ENCODE measurements around the gene TEX9. TPM values are rescaled to one million over a fixed set of nuclear protein-coding genes. Genes with fewer than 3 reads are reported as not detected.

Gene TEX9
- total RNA-seq, 1 donor, result 3.9 TPM

- TF ChIP-seq, protein P1, sequence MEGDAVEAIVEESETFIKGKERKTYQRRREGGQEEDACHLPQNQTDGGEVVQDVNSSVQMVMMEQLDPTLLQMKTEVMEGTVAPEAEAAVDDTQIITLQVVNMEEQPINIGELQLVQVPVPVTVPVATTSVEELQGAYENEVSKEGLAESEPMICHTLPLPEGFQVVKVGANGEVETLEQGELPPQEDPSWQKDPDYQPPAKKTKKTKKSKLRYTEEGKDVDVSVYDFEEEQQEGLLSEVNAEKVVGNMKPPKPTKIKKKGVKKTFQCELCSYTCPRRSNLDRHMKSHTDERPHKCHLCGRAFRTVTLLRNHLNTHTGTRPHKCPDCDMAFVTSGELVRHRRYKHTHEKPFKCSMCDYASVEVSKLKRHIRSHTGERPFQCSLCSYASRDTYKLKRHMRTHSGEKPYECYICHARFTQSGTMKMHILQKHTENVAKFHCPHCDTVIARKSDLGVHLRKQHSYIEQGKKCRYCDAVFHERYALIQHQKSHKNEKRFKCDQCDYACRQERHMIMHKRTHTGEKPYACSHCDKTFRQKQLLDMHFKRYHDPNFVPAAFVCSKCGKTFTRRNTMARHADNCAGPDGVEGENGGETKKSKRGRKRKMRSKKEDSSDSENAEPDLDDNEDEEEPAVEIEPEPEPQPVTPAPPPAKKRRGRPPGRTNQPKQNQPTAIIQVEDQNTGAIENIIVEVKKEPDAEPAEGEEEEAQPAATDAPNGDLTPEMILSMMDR (IDR thresholded peaks at IDR 0.05; ENCODE audit: insufficient read depth, low read depth, low read length), result no peak
- no peak for DNase-seq (ENCODE audit: low read depth)
These were observed 20.9 kb upstream of the TEX9 start for GRCh38 chr15:56344336-56344735.

GRCh38 chr15:56346414-56346813, 18.8 kb upstream of the TEX9 start:
- TF ChIP-seq, protein P1 (IDR thresholded peaks at IDR 0.05; ENCODE audit: insufficient read depth, low read depth, low read length), result no peak
- no peak overlapping the region for H3K4me3 ChIP-seq (ENCODE audit: low read depth, low read length)
- DNase-seq (ENCODE audit: low read depth), result no peak

More at GRCh38 chr15:56344336-56344735, 20.9 kb upstream of the TEX9 start:
- no peak overlapping the region for H3K4me3 ChIP-seq (ENCODE audit: low read depth, low read length)

DNA sequence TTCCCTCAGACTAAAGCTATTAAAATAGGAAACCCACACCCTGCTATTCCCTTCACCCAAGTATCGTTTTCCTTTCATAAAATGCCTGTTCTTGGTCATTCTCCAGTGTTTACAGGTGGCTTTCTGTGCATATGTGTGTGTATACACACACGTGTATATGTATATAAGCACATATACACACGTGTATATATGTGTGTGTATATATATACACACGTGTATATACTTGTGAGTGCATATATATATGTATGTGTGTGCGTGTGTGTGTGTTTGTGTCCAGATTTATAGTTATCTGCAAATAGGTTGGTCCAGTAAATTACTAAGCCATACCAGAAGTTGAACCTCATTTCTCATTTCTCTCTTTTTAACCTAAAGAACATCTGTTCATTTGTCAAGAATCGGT, 15.7 kb upstream of the TEX9 start:
- no peak for DNase-seq (ENCODE audit: low read depth)
- no peak overlapping the region for H3K4me3 ChIP-seq (ENCODE audit: low read depth, low read length)

GRCh38 chr15:56351353-56351752, 13.9 kb upstream of the TEX9 start:
- H3K4me3 ChIP-seq (ENCODE audit: low read depth, low read length), result no peak overlapping the region
- TF ChIP-seq, protein P1 (IDR thresholded peaks at IDR 0.05; ENCODE audit: insufficient read depth, low read depth, low read length), result no peak
- no peak for DNase-seq (ENCODE audit: low read depth)

More for the DNA sequence above, 15.7 kb upstream of the TEX9 start:
- TF ChIP-seq, protein P1 (IDR thresholded peaks at IDR 0.05; ENCODE audit: insufficient read depth, low read depth, low read length), result no peak

DNA sequence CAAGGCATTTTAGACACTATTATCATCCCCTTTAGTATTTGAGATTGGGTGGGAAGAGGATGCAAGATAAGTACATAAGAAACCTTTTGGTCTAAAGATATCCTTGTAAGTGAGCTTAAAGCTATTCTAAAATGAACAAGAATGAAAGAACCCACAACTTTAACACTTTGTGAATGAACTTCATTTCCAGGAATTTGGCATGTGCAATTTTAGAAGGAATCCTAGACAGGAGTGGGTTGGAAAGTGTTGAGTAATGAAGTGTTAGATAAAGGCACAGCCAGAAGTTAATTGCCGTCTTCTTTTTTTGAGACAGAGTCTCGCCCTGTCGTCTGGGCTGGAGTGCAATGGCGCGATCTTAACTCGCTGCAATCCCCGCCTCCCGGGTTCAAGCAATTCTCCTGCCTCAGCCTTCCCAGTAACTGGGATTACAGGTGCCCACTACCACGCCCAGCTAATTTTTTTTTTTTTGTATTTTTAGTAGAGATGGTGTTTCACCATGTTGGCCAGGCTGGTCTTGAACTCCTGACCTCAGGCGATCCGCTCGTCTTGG, 13.2 kb upstream of the TEX9 start:
- DNase-seq (ENCODE audit: low read depth), result no peak
- TF ChIP-seq, protein P1 (IDR thresholded peaks at IDR 0.05; ENCODE audit: insufficient read depth, low read depth, low read length), result no peak
- no peak overlapping the region for H3K4me3 ChIP-seq (ENCODE audit: low read depth, low read length)

DNA sequence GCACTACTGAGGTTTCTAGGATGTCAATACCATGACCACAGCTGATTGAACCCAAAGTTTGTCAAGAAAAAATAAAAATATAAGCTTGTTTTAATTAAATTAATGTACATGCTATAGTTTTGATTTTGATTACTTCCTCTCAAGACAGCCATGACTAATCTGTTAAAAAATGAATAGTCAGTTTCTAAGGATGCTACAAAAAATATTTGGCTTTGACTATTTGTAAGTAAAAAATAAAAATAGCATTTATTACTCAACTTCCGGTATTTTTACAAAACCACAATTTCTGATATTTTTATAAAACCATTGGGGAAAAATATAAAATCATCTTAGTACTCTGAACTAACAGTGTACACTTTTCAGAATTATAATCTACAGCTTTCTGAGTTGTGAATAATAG, 12.1 kb upstream of the TEX9 start:
- no peak for DNase-seq (ENCODE audit: low read depth)
- TF ChIP-seq, protein P1 (IDR thresholded peaks at IDR 0.05; ENCODE audit: insufficient read depth, low read depth, low read length), result no peak
- no peak overlapping the region for H3K4me3 ChIP-seq (ENCODE audit: low read depth, low read length)

- H3K4me3 ChIP-seq (ENCODE audit: low read depth, low read length), result no peak overlapping the region
- TF ChIP-seq, protein P1 (IDR thresholded peaks at IDR 0.05; ENCODE audit: insufficient read depth, low read depth, low read length), result no peak
- no peak for DNase-seq (ENCODE audit: low read depth)
These were observed 11.5 kb upstream of the TEX9 start for GRCh38 chr15:56353740-56354139.
